ENCODE measurements around the gene LAMA4.
"Not testable (repeated sequence)": the region's sequence is repeated elsewhere in the genome, so short reads cannot be mapped to it uniquely, and the experiment has no call there.

The LAMA4 gene

GRCh38 chr6:112153926-112154607 lies 100.3 kb downstream of the LAMA4 start:
- DNase-seq (ENCODE audit: low read depth), result peak; percentile 88

DNA sequence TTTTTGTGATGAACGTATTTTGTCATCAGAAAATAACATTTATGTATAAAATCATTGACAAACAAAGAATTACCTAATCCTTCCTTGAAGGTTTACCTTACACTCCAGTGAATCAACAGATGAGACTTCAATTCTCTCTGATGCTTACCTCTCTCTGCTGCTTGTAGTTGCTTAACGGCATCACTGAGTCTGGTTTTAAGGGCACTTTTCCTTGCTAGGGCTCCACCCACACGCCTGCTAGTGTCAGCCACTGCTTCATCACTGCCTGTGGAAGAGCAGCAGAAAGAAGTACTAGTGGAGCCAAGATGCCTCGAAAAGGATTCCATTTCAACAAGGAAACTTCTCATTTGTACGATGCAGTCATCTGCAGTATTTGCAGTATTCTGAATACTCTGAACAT lies 104.0 kb downstream of the LAMA4 start:
- peak; percentile 27 for DNase-seq (ENCODE audit: low read depth)

GRCh38 chr6:112149719-112150263 lies 104.6 kb downstream of the LAMA4 start:
- peak; percentile 35 for DNase-seq (ENCODE audit: low read depth)

DNA sequence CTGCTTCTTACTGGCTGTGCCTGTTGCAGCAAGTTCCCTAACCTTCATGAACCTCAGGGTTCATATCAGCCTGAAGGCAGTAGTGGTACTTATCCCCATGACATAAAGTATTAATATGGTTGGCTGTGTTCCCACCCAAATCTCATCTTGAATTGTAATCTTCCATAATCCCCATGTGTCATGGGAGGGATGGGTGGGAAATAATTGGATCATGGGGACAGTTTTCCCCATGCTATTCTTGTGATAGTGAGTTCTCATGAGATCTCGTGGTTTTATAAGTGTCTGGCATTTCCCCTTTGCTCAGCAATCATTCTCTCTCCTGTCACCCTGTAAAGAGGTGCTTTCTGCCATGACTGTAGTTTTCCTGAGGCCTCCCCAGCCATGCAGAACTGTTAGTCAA lies 105.1 kb downstream of the LAMA4 start:
- DNase-seq (ENCODE audit: low read depth), result peak; percentile 26

DNA sequence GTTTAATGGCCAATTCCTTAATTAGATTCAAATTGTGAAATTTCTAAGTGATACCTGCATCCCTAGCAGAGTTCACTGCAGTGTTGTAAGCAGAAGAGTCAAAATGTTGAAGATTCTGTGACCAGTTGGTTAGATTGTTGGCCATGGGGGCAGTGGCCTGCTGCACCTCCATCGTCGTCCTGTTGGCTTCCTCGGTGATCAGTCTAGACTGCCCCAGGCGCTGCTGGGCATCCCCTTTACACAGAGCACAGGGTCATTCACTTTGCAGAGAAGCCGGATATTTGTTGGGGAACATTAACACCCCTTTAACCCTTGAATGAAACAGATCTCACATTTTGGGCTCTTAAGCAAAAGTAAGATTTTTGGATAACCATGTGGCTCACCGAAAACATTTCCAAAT lies 106.3 kb downstream of the LAMA4 start:
- DNase-seq (ENCODE audit: low read depth), result no peak

DNA sequence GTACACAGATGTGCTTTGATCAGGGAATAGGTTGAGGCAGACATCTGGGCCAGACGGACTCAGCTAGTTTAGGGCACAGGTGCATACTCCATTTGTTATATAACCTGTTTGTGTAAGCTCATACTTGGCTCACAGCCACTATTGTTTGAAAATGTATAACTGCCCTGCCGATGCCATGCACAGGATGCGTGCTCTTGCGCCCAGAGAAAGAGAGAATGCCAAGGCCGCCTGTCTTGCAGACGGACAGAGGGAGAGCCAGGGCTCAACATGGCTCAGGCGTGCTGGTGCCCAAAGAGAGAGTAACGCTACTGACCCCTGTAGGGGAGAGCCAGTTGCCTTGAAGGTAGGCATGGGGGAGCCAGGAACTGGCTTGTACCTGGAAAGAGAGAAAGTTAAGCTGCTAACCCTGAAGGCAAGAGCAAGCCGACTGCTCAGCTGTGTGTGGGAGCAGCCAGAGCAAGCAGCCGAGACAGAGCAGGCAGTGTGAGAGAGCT lies 109.2 kb downstream of the LAMA4 start:
- DNase-seq (ENCODE audit: low read depth), result no peak

GRCh38 chr6:112144145-112144926 lies 110.0 kb downstream of the LAMA4 start:
- no peak for DNase-seq (ENCODE audit: low read depth)

- DNase-seq (ENCODE audit: low read depth), result no peak
Measured at GRCh38 chr6:112141707-112142106, 112.7 kb downstream of the LAMA4 start.

GRCh38 chr6:112139052-112139451 lies 115.3 kb downstream of the LAMA4 start:
- DNase-seq (ENCODE audit: low read depth), result no peak

DNA sequence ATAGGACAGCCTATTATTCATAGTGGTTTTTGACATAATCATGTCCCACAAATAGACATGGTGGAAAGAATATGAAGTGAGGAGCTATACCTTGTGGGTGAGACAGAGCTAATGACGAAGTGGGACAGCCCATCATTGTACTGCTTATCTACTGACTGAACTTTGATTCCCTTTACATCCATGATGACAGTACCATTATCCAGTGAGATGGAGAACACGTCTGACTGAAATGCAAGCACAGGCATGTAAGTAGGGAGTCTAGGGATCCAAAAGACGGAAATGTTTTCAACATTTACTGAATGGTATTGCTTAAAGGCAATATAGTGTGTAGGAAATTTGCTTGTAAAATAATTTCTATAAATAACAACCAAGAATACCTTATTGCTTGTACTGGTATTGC lies 123.5 kb downstream of the LAMA4 start:
- no peak for DNase-seq (ENCODE audit: low read depth)

GRCh38 chr6:112128208-112128607 lies 126.2 kb downstream of the LAMA4 start:
- no peak for DNase-seq (ENCODE audit: low read depth)

GRCh38 chr6:112123982-112124381 lies 130.4 kb downstream of the LAMA4 start:
- no peak for DNase-seq (ENCODE audit: low read depth)

DNA sequence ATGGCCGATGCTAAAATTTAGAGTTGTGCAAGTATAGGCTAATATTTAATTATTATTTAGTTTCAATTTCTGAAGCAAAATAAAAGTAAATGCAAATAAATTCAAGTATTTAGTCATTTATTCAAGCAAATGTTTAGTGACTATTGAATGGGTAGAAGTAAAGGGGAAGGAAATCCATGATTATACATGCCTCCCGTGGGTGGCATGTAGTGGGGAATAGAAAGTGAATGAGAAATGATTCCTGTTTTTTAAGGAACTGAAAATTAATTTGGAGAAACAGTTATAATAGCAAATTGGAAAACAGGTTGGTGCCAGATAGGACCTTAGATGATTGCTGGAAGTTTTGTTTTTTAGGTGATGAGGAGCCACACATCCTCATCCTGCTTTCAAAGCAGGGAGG lies 131.6 kb downstream of the LAMA4 start:
- DNase-seq (ENCODE audit: low read depth), result no peak

DNA sequence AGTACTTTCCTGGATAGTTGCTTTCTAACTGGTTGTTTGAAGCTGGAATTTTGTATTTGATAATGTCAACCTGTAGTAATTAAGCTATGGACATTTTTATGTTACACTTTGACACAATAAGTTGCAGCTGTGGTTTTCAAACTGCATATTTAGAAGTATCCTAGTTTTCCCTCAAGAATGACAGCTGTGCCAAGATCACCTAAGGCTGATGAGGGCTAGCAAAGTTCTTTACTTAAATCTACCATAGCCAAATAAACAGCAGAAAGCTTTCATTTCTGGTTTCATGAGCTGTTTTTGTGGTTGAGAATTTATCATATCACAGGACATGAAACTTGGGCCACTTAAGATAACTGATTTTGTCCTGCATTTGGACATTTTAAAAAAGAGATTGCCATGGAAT lies 136.3 kb downstream of the LAMA4 start:
- DNase-seq (ENCODE audit: low read depth), result no peak

DNA sequence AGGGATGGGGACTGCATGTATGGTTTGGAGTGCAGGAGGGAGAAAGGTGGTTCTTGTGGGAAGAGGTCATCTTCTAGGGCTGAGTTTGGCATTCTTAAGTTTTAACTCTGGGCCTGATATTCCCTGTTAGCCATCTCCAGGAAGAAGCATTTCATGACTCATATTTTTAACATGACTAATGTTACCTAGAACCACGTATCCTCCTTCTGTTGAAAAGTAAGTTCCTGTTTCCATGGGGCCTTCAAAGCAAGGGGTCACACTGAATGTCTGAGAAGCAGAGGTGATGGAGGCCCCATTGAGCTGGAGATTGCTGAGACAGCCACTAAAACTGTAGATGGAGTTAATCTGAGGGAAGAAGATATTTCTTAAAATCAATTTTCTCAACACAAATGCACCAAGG lies 136.8 kb downstream of the LAMA4 start:
- peak; percentile 14 for DNase-seq (ENCODE audit: low read depth)

DNA sequence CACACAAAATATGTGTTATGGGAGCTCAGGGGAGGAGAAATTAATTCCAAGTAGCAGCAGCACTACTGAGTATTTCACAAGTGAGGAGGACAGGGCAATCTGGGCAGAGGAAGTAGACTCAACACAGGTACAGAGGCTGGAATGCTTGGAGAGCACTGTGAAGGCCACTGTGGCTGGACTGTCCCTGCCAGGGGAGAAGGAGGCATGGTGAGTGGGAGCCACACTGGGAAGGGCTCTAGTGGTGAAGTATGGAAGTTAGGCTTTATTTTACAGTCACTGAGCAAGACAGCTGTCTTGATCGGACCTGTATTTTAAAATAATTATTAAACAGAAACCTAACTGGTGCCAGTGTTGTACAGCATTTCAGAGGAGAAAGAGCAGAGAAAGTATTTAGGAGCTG lies 138.1 kb downstream of the LAMA4 start:
- no peak for DNase-seq (ENCODE audit: low read depth)

GRCh38 chr6:112114577-112115223 lies 139.7 kb downstream of the LAMA4 start:
- DNase-seq (ENCODE audit: low read depth), result no peak

DNA sequence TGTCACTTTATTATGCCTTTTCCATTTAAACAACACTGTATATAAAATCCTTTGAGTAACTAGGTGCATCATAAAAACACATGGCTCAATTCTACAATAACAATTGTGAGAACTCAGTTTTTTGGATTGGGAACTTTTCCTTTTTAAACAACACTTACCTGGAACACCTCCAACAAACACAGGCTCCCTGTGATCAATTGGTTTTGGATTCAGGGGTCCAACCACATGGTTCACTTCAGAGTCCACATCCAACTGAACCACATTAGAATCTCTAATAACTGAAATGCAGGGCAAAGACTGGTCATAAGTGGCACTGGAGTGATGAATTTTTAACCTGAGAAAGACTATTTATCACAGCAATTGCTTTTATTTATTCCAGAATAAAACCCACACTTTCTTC lies 140.4 kb downstream of the LAMA4 start:
- no peak for DNase-seq (ENCODE audit: low read depth)

GRCh38 chr6:112113431-112113830 lies 140.9 kb downstream of the LAMA4 start:
- no peak for DNase-seq (ENCODE audit: low read depth)

DNA sequence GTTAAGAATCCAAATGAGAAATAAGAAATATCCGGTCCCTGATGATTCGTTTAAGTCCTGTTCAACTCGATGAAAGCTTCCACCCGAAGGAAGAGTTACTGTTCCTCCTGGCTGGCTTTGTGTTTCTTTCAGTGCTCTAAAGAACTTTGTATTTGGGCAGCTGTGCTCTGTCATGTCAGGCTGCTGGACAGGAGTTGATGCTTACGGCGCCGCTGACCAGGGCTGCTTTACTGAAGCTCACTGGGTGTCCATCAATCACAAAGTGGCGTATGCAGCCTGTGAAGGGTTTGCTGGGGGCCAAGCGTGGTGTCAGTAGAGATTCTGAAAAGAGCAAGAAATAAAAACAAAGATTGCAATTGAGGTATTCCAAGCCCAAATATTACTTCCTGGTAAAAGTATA lies 145.1 kb downstream of the LAMA4 start:
- DNase-seq (ENCODE audit: low read depth), result peak; percentile 24

- DNase-seq (ENCODE audit: low read depth), result no peak
Measured at GRCh38 chr6:112106562-112106961, 147.8 kb downstream of the LAMA4 start.

DNA sequence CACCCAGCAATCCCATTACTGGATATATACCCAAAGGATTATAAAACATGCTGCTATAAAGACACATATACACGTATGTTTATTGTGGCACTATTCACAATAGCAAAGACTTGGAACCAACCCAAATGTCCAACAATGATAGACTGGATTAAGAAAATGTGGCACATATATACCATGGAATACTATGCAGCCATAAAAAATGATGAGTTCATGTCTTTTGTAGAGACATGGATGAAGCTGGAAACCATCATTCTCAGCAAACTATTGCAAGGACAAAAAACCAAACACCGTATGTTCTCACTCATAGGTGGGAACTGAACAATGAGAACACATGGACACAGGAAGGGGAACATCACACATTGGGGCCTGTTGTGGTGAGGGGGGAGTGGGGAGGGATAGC lies 148.3 kb downstream of the LAMA4 start:
- not testable (repeated sequence) for DNase-seq (ENCODE audit: low read depth)

- DNase-seq (ENCODE audit: low read depth), result no peak
Measured at GRCh38 chr6:112100561-112100960, 153.8 kb downstream of the LAMA4 start.

Measured in amniotic epithelial cell (primary cell).